HG02938 (cell line): Measurements from ENCODE around the gene STRC.
"Not testable (repeated sequence)": the region's sequence is repeated elsewhere in the genome, so short reads cannot be mapped to it uniquely, and the experiment has no call there.

Experiments used
- ATAC-seq: cut with Tn5 transposase; IDR thresholded peaks from one replicate; pipeline ENCODE4 v1.9.1; 2021; ENCODE audit warnings: mild to moderate bottlenecking, moderate library complexity; ENCODE audit not compliant: unreplicated experiment

The STRC gene

GRCh38 chr15:43566615-43567014 lies 52.0 kb downstream of the STRC start:
- not testable (repeated sequence) for ATAC-seq

GRCh38 chr15:43563793-43564192 lies 54.8 kb downstream of the STRC start:
- ATAC-seq = not testable (repeated sequence)

- ATAC-seq = not testable (repeated sequence)
These were observed 55.8 kb downstream of the STRC start for GRCh38 chr15:43562753-43563152.

GRCh38 chr15:43552986-43553385 lies 65.6 kb downstream of the STRC start:
- no peak for ATAC-seq

GRCh38 chr15:43552256-43552655 lies 66.3 kb downstream of the STRC start:
- ATAC-seq = no peak

- no peak for ATAC-seq
These were observed 67.9 kb downstream of the STRC start for GRCh38 chr15:43550527-43551363.
